D721Med (cell line): Measurements from ENCODE around the gene KCND1.

Experiments
- DNase-seq: peaks from one replicate; pipeline ENCODE4 v3.0.0; 2011; ENCODE audit warnings: low spot score; ENCODE audit not compliant: insufficient read length
- FAIRE-seq: peaks from 2 replicates; lab custom pipeline; 2011; peaks lifted over from hg19 to GRCh38; lab: Jason Lieb, UNC
- CTCF ChIP-seq: IDR thresholded peaks from 2 replicates; pipeline ENCODE4 v1.5.1; 2012; ENCODE audit warnings: mild to moderate bottlenecking, control low read depth; ENCODE audit not compliant: insufficient read depth; ENCODE audit errors: missing control alignments

KCND1 gene

GRCh38 chrX:48911412-48912182 is 60.0 kb downstream of the KCND1 start, which contains the start of gene SLC35A2:
SLC35A2 (minus strand) TSS chrX:48911646; CDS start chrX:48911636, 10 bp downstream.
- peak; percentile 52 for DNase-seq
- TF ChIP-seq CTCF, result no peak
- no peak for FAIRE-seq
